ENCODE results near the gene FBN1.

Gene FBN1

GRCh38 chr15:48581219-48581618 lies 64.3 kb downstream of the FBN1 start:
- Mint-ChIP-seq H3K4me1 (no peaks in the 10 kb centered on the region), H3K9me3 (no peaks in the 10 kb centered on the region), H3K27me3 (no peaks in the 10 kb centered on the region), H3K4me3 (no peak overlapping the region), H3K36me3 (ENCODE audit: insufficient read depth) (no peaks in the 10 kb centered on the region), H3K27ac (ENCODE audit: low read depth) (no peak overlapping the region)
- ATAC-seq (replicated peaks; ENCODE audit: extremely low read depth, poor library complexity, severe bottlenecking) (no peak), DNase-seq (ENCODE audit: low spot score in 2 of 2) (no peak)

GRCh38 chr15:48580736-48581135 lies 64.8 kb downstream of the FBN1 start:
- DNase-seq (ENCODE audit: low spot score in 2 of 2) = no peak
- Mint-ChIP-seq H3K4me3 (no peak overlapping the region), H3K27me3 (peaks cover 5% of the 10 kb centered on the region), H3K4me1 (no peaks in the 10 kb centered on the region), H3K27ac (ENCODE audit: low read depth) (no peak overlapping the region), H3K36me3 (ENCODE audit: insufficient read depth) (no peaks in the 10 kb centered on the region), H3K9me3 (no peaks in the 10 kb centered on the region)
- ATAC-seq (replicated peaks; ENCODE audit: extremely low read depth, poor library complexity, severe bottlenecking) = no peak

- no peaks in the 10 kb centered on the region for H3K9me3 Mint-ChIP-seq
- no peaks in the 10 kb centered on the region for H3K4me1 Mint-ChIP-seq
- ATAC-seq (replicated peaks; ENCODE audit: extremely low read depth, poor library complexity, severe bottlenecking) (no peak), DNase-seq (ENCODE audit: low spot score in 2 of 2) (no peak)
- peaks cover 6% of the 10 kb centered on the region for H3K27me3 Mint-ChIP-seq
- H3K36me3 Mint-ChIP-seq (ENCODE audit: insufficient read depth) = no peaks in the 10 kb centered on the region
- no peak overlapping the region for H3K27ac Mint-ChIP-seq (ENCODE audit: low read depth)
- H3K4me3 Mint-ChIP-seq = no peak overlapping the region
These were observed 65.4 kb downstream of the FBN1 start for GRCh38 chr15:48579945-48580671.

- no peak overlapping the region for H3K4me3 Mint-ChIP-seq
- H3K36me3 Mint-ChIP-seq (ENCODE audit: insufficient read depth) = no peaks in the 10 kb centered on the region
- no peak overlapping the region for H3K27ac Mint-ChIP-seq (ENCODE audit: low read depth)
- ATAC-seq (replicated peaks; ENCODE audit: extremely low read depth, poor library complexity, severe bottlenecking) = no peak
- H3K9me3 Mint-ChIP-seq = no peaks in the 10 kb centered on the region
- DNase-seq (ENCODE audit: low spot score in 2 of 2) = no peak
- H3K27me3 Mint-ChIP-seq = peaks cover 6% of the 10 kb centered on the region
- no peaks in the 10 kb centered on the region for H3K4me1 Mint-ChIP-seq
These were observed 66.5 kb downstream of the FBN1 start for GRCh38 chr15:48578965-48579364.

- no peaks in the 10 kb centered on the region for H3K36me3 Mint-ChIP-seq (ENCODE audit: insufficient read depth)
- H3K9me3 Mint-ChIP-seq = no peaks in the 10 kb centered on the region
- DNase-seq (ENCODE audit: low spot score in 2 of 2) (no peak), ATAC-seq (replicated peaks; ENCODE audit: extremely low read depth, poor library complexity, severe bottlenecking) (no peak)
- no peaks in the 10 kb centered on the region for H3K4me1 Mint-ChIP-seq
- no peak overlapping the region for H3K27ac Mint-ChIP-seq (ENCODE audit: low read depth)
- peaks cover 6% of the 10 kb centered on the region for H3K27me3 Mint-ChIP-seq
- H3K4me3 Mint-ChIP-seq = no peak overlapping the region
These were observed 68.0 kb downstream of the FBN1 start for GRCh38 chr15:48577469-48577868.

GRCh38 chr15:48574187-48574586 lies 71.3 kb downstream of the FBN1 start:
- Mint-ChIP-seq H3K27ac (ENCODE audit: low read depth) (no peak overlapping the region), H3K4me1 (no peaks in the 10 kb centered on the region), H3K4me3 (no peak overlapping the region), H3K9me3 (no peaks in the 10 kb centered on the region), H3K36me3 (ENCODE audit: insufficient read depth) (no peaks in the 10 kb centered on the region), H3K27me3 (peaks cover 6% of the 10 kb centered on the region)
- ATAC-seq (replicated peaks; ENCODE audit: extremely low read depth, poor library complexity, severe bottlenecking) (no peak), DNase-seq (ENCODE audit: low spot score in 2 of 2) (no peak)

- no peak for DNase-seq (ENCODE audit: low spot score in 2 of 2)
- no peak overlapping the region for H3K27ac Mint-ChIP-seq (ENCODE audit: low read depth)
- no peaks in the 10 kb centered on the region for H3K4me1 Mint-ChIP-seq
- no peak overlapping the region for H3K4me3 Mint-ChIP-seq
- no peak for ATAC-seq (replicated peaks; ENCODE audit: extremely low read depth, poor library complexity, severe bottlenecking)
- no peaks in the 10 kb centered on the region for H3K9me3 Mint-ChIP-seq
- no peaks in the 10 kb centered on the region for H3K36me3 Mint-ChIP-seq (ENCODE audit: insufficient read depth)
- peaks cover 10% of the 10 kb centered on the region for H3K27me3 Mint-ChIP-seq
These were observed 71.7 kb downstream of the FBN1 start for GRCh38 chr15:48573780-48574179.

- DNase-seq (ENCODE audit: low spot score in 2 of 2) (no peak), ATAC-seq (replicated peaks; ENCODE audit: extremely low read depth, poor library complexity, severe bottlenecking) (no peak)
- Mint-ChIP-seq H3K27me3 (peaks cover 20% of the 10 kb centered on the region), H3K4me1 (no peaks in the 10 kb centered on the region), H3K36me3 (ENCODE audit: insufficient read depth) (no peaks in the 10 kb centered on the region), H3K4me3 (no peak overlapping the region), H3K9me3 (no peaks in the 10 kb centered on the region), H3K27ac (ENCODE audit: low read depth) (no peak overlapping the region)
These were observed 72.7 kb downstream of the FBN1 start for GRCh38 chr15:48572823-48573222.

GRCh38 chr15:48571510-48571909 lies 74.0 kb downstream of the FBN1 start:
- no peak for ATAC-seq (replicated peaks; ENCODE audit: extremely low read depth, poor library complexity, severe bottlenecking)
- Mint-ChIP-seq H3K36me3 (ENCODE audit: insufficient read depth) (no peaks in the 10 kb centered on the region), H3K4me1 (no peaks in the 10 kb centered on the region), H3K4me3 (no peak overlapping the region), H3K27me3 (peaks cover 32% of the 10 kb centered on the region), H3K27ac (ENCODE audit: low read depth) (no peak overlapping the region), H3K9me3 (no peaks in the 10 kb centered on the region)
- no peak for DNase-seq (ENCODE audit: low spot score in 2 of 2)

GRCh38 chr15:48570822-48571221 lies 74.7 kb downstream of the FBN1 start:
- Mint-ChIP-seq H3K27ac (ENCODE audit: low read depth) (no peak overlapping the region), H3K4me1 (no peaks in the 10 kb centered on the region), H3K9me3 (no peaks in the 10 kb centered on the region), H3K4me3 (no peak overlapping the region), H3K27me3 (peaks cover 29% of the 10 kb centered on the region), H3K36me3 (ENCODE audit: insufficient read depth) (no peaks in the 10 kb centered on the region)
- DNase-seq (ENCODE audit: low spot score in 2 of 2) = no peak
- no peak for ATAC-seq (replicated peaks; ENCODE audit: extremely low read depth, poor library complexity, severe bottlenecking)

GRCh38 chr15:48569591-48570302 lies 75.8 kb downstream of the FBN1 start:
- no peaks in the 10 kb centered on the region for H3K4me1 Mint-ChIP-seq
- H3K27me3 Mint-ChIP-seq = peaks cover 26% of the 10 kb centered on the region
- no peak overlapping the region for H3K27ac Mint-ChIP-seq (ENCODE audit: low read depth)
- H3K9me3 Mint-ChIP-seq = no peaks in the 10 kb centered on the region
- DNase-seq (ENCODE audit: low spot score in 2 of 2) (no peak), ATAC-seq (replicated peaks; ENCODE audit: extremely low read depth, poor library complexity, severe bottlenecking) (no peak)
- H3K4me3 Mint-ChIP-seq = no peak overlapping the region
- no peaks in the 10 kb centered on the region for H3K36me3 Mint-ChIP-seq (ENCODE audit: insufficient read depth)

GRCh38 chr15:48566668-48567067 lies 78.8 kb downstream of the FBN1 start:
- no peaks in the 10 kb centered on the region for H3K9me3 Mint-ChIP-seq
- DNase-seq (ENCODE audit: low spot score in 2 of 2) = no peak
- no peaks in the 10 kb centered on the region for H3K36me3 Mint-ChIP-seq (ENCODE audit: insufficient read depth)
- H3K4me3 Mint-ChIP-seq = no peak overlapping the region
- no peak overlapping the region for H3K27ac Mint-ChIP-seq (ENCODE audit: low read depth)
- no peak for ATAC-seq (replicated peaks; ENCODE audit: extremely low read depth, poor library complexity, severe bottlenecking)
- no peaks in the 10 kb centered on the region for H3K4me1 Mint-ChIP-seq
- H3K27me3 Mint-ChIP-seq = peaks cover 41% of the 10 kb centered on the region
